CD4-positive, alpha-beta T cell treated with Interleukin-12 subunit alpha and Interleukin-12 subunit beta, for 1 hour (primary cell): ENCODE measurements around the gene CLEC14A.

Experiments used
- DNase-seq: peaks from one replicate; pipeline ENCODE4 v3.0.0-alpha.2; 2020

Gene CLEC14A

GRCh38 chr14:38255673-38256532, at the start of gene CLEC14A:
CLEC14A (minus strand) TSS chr14:38256093; CDS start chr14:38256022, 71 bp downstream.
- no peak for DNase-seq

DNA sequence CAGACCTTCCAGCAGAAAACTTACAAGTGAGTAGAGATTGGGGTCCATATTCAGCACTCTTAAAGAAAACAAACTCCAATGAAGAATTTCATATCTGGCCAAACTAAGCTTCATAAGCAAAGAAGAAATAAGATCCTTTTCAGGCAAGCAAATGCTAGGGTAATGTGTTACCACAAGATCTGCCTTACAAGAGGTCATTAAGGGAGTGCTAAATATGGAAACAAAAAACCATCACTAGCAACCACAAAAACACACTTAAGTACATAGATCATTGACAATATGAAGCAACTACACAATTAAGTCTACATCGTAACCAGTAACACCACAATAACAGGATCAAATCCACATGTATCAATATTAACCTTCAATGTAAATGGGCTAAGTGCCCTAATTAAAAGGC, 47.1 kb upstream of the CLEC14A start:
- DNase-seq = no peak

- DNase-seq = no peak
Observed at GRCh38 chr14:38302034-38302433, 46.1 kb upstream of the CLEC14A start.

DNA sequence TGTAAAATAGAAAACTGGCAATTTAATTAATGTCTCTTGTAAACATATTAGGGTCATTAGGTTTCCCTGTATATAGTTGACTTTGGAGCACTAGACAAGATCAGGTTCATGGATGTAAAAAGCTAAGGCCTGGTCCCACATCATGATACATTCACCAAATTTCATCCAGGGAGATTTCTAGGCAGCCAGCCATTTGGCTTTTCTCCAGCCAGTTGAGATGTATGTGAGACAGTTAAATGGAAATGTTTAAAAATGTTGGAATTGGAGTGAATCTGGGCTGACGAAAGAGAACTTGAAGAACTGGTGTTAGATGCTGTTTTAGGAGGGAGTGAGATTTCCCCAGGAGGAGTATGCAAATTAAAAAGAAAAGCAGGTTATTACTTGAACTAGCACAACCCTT, 41.8 kb upstream of the CLEC14A start:
- DNase-seq = no peak

GRCh38 chr14:38291681-38292467, 36.0 kb upstream of the CLEC14A start:
- DNase-seq = no peak

GRCh38 chr14:38290601-38291188, 34.8 kb upstream of the CLEC14A start:
- DNase-seq = no peak

- DNase-seq = no peak
Observed at GRCh38 chr14:38286452-38286851, 30.6 kb upstream of the CLEC14A start.

DNA sequence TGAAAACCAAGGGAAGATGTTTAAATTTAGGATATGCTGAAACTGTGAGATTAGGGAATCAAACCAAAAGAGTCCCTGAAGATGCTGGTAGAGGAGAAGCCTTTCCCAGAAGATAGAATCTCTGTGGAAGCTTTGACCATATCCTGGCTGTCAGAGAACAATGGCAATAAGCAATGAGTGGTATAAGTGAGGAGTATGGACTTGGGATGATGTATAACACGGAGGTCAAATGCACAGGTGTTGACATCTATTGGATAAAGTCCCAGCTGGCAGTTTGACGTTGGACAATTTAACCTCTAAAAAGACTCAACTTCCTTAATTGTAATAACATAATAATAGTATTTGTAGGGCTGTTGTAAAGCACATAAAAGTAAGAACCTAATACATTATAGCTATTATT, 30.1 kb upstream of the CLEC14A start:
- no peak for DNase-seq

DNA sequence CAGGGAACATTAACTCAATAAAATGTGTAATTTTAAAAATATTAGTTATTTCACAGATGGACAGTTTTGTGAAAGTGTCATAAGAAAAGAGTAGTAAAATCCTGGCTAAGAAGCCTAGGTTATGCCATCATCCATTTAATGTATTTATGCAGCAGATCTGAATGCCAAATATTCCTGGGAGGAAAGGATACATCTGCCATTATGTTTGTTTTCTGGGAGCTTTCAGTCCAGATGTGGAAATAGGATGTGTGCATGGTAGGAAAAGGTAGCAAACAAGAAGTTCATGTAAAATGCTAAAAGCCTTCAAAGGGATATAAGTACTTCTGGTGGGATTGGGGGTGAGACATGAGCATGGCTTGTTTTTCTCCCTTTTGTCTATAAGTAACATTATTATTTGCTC, 27.0 kb upstream of the CLEC14A start:
- DNase-seq = no peak

DNA sequence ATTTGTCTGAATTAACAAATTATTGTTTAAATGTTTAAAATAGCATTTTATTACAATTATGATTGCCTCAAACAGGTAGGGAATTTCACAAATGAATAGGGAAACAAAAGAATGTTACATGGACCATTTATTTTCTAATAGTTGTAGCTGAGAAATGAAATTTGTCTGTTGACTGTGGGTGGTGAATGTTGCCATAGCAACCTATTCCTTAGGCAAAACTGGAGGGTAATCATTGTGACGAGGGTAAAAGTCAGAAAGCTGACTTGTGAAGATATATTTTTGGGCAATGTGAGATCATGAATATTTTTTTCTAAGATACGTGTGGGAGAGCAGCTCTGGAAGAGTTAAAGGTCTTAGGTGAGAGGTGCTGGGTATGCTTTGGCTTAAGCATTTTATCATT, 24.2 kb upstream of the CLEC14A start:
- DNase-seq = no peak

DNA sequence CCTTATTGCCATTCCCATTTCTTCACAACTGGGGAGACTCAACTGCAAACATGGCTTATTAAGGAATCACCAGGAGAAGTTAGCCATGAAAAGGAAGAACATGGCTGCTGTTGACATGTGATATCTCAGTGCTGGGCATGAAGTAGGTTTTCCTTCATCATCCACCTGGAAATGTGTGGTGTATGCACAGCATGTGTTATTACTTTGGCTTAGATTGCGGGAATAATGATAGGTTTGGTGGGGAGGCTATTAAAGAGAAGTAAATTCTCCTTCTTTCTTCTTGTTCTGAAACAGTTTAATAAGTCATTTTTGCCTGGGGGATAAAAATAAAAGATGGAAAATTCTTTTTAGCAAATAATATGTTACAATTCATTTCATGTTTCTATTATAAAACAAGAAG, 23.7 kb upstream of the CLEC14A start:
- DNase-seq = no peak

- no peak for DNase-seq
Observed at GRCh38 chr14:38278035-38278434, 22.1 kb upstream of the CLEC14A start.

- no peak for DNase-seq
Observed at GRCh38 chr14:38262844-38263243, 7.0 kb upstream of the CLEC14A start.

DNA sequence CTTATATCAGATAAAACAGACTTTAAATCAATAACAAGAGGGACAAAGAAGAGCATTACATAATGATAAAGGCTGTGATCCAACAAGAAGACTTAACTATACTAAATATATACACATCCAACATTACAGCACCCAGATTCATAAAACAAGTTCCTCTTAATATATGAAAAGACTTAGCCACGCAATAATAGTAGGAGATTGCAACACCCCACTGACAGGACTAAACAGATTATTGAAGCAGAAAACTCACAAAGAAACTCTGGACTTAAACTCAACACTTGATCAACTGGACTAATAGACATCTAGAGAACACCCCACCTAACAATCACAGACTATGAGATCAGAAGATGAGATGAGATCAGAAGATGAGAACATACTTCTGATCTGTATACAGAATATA, 5.7 kb upstream of the CLEC14A start:
- no peak for DNase-seq

DNA sequence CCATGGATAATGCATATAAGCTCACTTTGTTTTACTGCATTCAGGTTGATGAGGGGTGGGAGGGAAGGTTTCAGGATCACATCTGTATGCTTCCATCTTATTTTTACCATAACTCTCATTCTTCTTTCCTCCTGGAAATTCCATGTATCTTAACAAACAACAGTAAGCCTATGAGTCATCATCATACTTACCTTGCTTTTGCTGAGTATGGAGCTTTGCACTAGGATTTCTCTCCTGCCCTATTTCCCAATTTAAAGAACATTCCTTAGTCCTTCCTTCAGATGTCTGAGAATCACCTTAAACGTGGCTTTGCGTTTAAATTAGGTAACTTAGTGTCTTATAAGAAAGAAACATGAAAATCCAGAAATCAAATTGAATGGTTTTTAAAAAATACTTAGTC, 1.6 kb upstream of the CLEC14A start:
- DNase-seq = no peak

DNA sequence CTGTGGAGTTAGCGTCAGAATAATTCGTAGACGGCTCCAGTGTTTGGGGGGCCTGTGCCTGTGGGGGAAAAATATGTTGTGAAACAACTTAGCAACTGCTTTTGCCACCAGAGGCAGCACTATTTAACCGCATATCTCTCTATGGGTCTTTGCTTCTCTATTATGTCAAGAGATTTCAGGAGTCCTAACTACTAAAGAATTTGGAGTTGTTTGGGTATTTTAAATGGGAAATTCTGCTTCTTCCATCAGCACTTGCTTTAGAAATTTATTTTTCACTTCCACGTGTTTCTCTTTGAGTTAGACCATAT, 594 bp upstream of the CLEC14A start:
- no peak for DNase-seq

DNA sequence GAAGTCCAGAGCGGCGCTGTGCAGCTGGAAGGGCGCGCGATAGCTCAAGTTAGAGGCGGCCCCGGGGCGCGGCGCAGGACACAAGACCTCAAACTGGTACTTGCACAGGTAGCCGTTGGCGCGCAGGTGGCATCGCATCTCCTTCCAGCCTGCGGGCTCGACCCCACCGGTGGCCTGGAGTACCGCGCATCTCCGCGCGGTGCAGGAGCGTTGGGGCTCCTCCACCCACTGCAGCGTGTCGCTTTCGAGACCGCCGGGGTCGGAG, 553 bp downstream of the CLEC14A start:
- DNase-seq = no peak

- DNase-seq = no peak
Observed at GRCh38 chr14:38254571-38255407, 1.1 kb downstream of the CLEC14A start.

- no peak for DNase-seq
Observed at GRCh38 chr14:38253676-38254075, 2.2 kb downstream of the CLEC14A start.

- no peak for DNase-seq
Observed at GRCh38 chr14:38252066-38252710, 3.7 kb downstream of the CLEC14A start.

GRCh38 chr14:38250331-38250730, 5.6 kb downstream of the CLEC14A start:
- DNase-seq = no peak

- no peak for DNase-seq
Observed at GRCh38 chr14:38248321-38249028, 7.4 kb downstream of the CLEC14A start.
